ENCODE data around the gene STX1B. TPM values are rescaled to one million over a fixed set of nuclear protein-coding genes. Genes with fewer than 3 reads are reported as not detected.

The STX1B gene
- total RNA-seq, 1 donor from 2014 or later, result 1.4 TPM

GRCh38 chr16:30980434-30980833 is 30.0 kb downstream of the STX1B start:
- DNase-seq (ENCODE audit: low spot score), result no peak
- no peak overlapping the region for H3K4me3 Mint-ChIP-seq (ENCODE audit: unreplicated experiment)
- no peak for TF ChIP-seq CTCF (IDR thresholded peaks at IDR 0.05)
- peaks cover 6% of the 10 kb centered on the region for H3K4me1 Mint-ChIP-seq (ENCODE audit: low read depth)
- H3K27ac Mint-ChIP-seq (ENCODE audit: unreplicated experiment), result no peak overlapping the region
- H3K36me3 Mint-ChIP-seq (ENCODE audit: low read depth), result peaks cover 25% of the 10 kb centered on the region
- H3K9me3 Mint-ChIP-seq (ENCODE audit: low read depth), result no peaks in the 10 kb centered on the region
- H3K27me3 Mint-ChIP-seq (ENCODE audit: low read depth), result no peaks in the 10 kb centered on the region

- Mint-ChIP-seq H3K36me3 (ENCODE audit: low read depth) (peaks cover 25% of the 10 kb centered on the region), H3K4me3 (ENCODE audit: unreplicated experiment) (no peak overlapping the region), H3K4me1 (ENCODE audit: low read depth) (peaks cover 1% of the 10 kb centered on the region), H3K27ac (ENCODE audit: unreplicated experiment) (no peak overlapping the region), H3K27me3 (ENCODE audit: low read depth) (no peaks in the 10 kb centered on the region), H3K9me3 (ENCODE audit: low read depth) (no peaks in the 10 kb centered on the region)
- TF ChIP-seq CTCF (IDR thresholded peaks at IDR 0.05), result no peak
- no peak for DNase-seq (ENCODE audit: low spot score)
Measured at GRCh38 chr16:30980023-30980371, 30.4 kb downstream of the STX1B start.

- H3K4me3 Mint-ChIP-seq (ENCODE audit: unreplicated experiment), result no peak overlapping the region
- DNase-seq (ENCODE audit: low spot score), result no peak
- no peaks in the 10 kb centered on the region for H3K9me3 Mint-ChIP-seq (ENCODE audit: low read depth)
- peaks cover 27% of the 10 kb centered on the region for H3K36me3 Mint-ChIP-seq (ENCODE audit: low read depth)
- no peaks in the 10 kb centered on the region for H3K27me3 Mint-ChIP-seq (ENCODE audit: low read depth)
- H3K4me1 Mint-ChIP-seq (ENCODE audit: low read depth), result no peaks in the 10 kb centered on the region
- no peak overlapping the region for H3K27ac Mint-ChIP-seq (ENCODE audit: unreplicated experiment)
- no peak for TF ChIP-seq CTCF (IDR thresholded peaks at IDR 0.05)
Measured at GRCh38 chr16:30979170-30980022, 31.0 kb downstream of the STX1B start.

- Mint-ChIP-seq H3K36me3 (ENCODE audit: low read depth) (peaks cover 35% of the 10 kb centered on the region), H3K27me3 (ENCODE audit: low read depth) (no peaks in the 10 kb centered on the region), H3K9me3 (ENCODE audit: low read depth) (no peaks in the 10 kb centered on the region), H3K27ac (ENCODE audit: unreplicated experiment) (no peak overlapping the region), H3K4me3 (ENCODE audit: unreplicated experiment) (no peak overlapping the region), H3K4me1 (ENCODE audit: low read depth) (no peaks in the 10 kb centered on the region)
- peak; percentile 67 for TF ChIP-seq CTCF (IDR thresholded peaks at IDR 0.05)
- DNase-seq (ENCODE audit: low spot score), result no peak
Measured at GRCh38 chr16:30977502-30977901, 32.9 kb downstream of the STX1B start.

- H3K4me1 Mint-ChIP-seq (ENCODE audit: low read depth), result no peaks in the 10 kb centered on the region
- no peak for DNase-seq (ENCODE audit: low spot score)
- peaks cover 40% of the 10 kb centered on the region for H3K36me3 Mint-ChIP-seq (ENCODE audit: low read depth)
- H3K9me3 Mint-ChIP-seq (ENCODE audit: low read depth), result no peaks in the 10 kb centered on the region
- no peak for TF ChIP-seq CTCF (IDR thresholded peaks at IDR 0.05)
- H3K4me3 Mint-ChIP-seq (ENCODE audit: unreplicated experiment), result no peak overlapping the region
- H3K27ac Mint-ChIP-seq (ENCODE audit: unreplicated experiment), result no peak overlapping the region
- no peaks in the 10 kb centered on the region for H3K27me3 Mint-ChIP-seq (ENCODE audit: low read depth)
Measured at GRCh38 chr16:30976486-30976885, 34.0 kb downstream of the STX1B start.
